ENCODE measurements around the gene TMED8.
A peak's percentile ranks its signal among the peaks of the same experiment; 100 is the strongest.

Gene TMED8

DNA sequence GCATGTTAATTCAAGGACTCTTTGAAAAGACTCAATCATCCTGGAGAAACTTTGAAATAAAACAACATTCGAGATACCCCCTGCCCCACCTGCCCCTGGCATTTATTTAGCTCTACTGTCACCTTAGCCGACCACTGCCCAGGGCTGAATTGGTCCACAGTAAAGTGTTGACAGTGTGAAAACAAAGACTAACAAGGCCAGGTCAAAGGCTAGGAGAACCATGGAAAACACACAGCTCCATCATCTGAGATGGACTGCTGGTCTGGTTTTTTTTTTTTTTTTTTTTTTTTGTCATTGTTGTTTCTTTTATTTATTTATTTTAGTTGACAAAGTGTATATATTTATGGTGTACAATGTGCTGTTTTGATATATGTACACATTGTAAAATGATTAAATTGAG lies 30.4 kb downstream of the TMED8 start:
- TF ChIP-seq, protein P1, sequence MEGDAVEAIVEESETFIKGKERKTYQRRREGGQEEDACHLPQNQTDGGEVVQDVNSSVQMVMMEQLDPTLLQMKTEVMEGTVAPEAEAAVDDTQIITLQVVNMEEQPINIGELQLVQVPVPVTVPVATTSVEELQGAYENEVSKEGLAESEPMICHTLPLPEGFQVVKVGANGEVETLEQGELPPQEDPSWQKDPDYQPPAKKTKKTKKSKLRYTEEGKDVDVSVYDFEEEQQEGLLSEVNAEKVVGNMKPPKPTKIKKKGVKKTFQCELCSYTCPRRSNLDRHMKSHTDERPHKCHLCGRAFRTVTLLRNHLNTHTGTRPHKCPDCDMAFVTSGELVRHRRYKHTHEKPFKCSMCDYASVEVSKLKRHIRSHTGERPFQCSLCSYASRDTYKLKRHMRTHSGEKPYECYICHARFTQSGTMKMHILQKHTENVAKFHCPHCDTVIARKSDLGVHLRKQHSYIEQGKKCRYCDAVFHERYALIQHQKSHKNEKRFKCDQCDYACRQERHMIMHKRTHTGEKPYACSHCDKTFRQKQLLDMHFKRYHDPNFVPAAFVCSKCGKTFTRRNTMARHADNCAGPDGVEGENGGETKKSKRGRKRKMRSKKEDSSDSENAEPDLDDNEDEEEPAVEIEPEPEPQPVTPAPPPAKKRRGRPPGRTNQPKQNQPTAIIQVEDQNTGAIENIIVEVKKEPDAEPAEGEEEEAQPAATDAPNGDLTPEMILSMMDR (IDR thresholded peaks at IDR 0.05; ENCODE audit: low read depth, low read length): no peak
- no peak for DNase-seq (ENCODE audit: low read depth, low spot score)
- in situ Hi-C loops (cut with HindIII; ENCODE audit: low sequenced_read_pairs): no loop called here
- no peak overlapping the region for H3K4me3 ChIP-seq (ENCODE audit: low read depth, low read length)

DNA sequence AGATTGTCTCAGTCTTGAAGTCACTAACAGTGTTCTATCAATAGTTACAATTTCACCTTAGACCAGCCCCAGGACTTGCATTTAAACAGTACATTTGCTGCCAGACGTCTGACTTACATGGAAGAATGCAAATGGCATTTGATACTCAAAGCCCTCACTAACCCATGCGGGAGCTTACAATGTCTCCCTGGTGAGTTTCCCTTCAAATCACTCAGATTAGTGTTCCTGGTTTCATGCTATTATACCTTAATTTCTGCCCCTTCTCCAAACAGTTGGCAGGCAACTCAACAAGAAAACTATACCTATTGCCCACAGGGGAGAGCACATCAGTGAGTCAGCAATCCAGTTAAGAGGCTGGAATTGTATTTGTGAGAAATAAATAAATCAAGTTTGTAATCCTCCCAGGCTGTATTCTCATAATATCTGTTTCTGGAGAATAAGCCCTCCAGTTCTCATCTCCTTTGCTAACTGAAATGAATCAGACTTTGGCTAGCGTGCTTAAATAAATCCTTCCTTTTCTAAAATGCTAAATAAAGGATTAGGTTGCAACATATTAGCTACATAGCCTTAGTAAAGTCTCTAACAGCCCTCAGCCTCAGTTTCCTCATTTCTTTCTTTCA lies 32.4 kb downstream of the TMED8 start:
- H3K4me3 ChIP-seq (ENCODE audit: low read depth, low read length): no peak overlapping the region
- TF ChIP-seq, protein P1 (IDR thresholded peaks at IDR 0.05; ENCODE audit: low read depth, low read length): no peak
- peak; percentile 3 for DNase-seq (ENCODE audit: low read depth, low spot score)
- in situ Hi-C loops (cut with HindIII; ENCODE audit: low sequenced_read_pairs): no loop called here

DNA sequence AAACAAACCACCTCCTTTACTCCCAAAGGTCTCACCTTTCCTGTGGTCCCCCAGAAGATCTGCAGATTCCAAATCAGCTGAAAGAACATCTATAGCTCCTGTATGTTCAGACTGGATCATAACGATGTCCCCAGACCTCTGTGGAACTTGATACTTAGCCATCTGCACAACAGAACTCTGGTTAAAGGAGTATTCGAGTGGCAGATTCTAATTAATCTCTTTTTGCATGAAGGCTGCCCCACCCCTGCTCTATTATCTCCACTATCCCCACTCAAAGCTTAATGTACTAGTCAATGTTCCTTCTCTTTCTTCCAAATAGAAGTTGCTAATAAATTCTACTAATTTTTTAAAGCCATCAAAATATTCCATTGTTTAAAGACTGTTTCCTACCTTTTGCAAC lies 33.2 kb downstream of the TMED8 start:
- TF ChIP-seq, protein P1 (IDR thresholded peaks at IDR 0.05; ENCODE audit: low read depth, low read length): no peak
- no peak overlapping the region for H3K4me3 ChIP-seq (ENCODE audit: low read depth, low read length)
- no peak for DNase-seq (ENCODE audit: low read depth, low spot score)
- in situ Hi-C loops (cut with HindIII; ENCODE audit: low sequenced_read_pairs): no loop called here

DNA sequence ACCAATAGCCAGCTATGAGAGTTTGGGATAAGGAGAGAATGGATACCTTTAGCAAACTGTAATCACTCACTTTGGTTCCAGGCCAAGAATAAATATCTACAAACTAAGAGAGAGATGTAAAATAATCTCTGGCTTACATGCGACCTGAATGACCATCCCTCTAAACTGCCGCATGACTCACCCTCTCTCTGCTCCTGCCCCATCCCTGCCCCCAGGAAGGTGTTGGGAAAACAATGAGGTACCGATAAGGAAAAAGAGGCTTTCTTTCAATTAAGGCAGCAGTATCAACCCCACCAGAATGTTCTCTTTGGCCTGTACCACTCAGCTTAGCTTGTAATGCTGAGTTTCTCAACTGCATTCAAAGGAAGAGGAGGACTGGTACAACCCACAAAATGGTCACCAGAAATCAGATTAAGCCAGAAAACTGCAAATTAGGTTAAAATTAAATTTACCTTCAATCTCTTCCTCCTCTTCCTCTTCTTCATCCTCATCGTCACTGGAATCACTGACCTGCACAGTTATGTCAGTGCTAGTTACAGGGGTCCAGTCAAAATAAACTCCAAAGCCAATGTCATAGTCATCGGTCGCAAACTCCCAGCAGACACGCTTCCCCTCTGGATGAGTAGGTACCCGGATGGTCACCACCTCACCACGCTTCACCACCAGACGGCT lies 34.0 kb downstream of the TMED8 start:
- H3K4me3 ChIP-seq (ENCODE audit: low read depth, low read length): no peak overlapping the region
- in situ Hi-C loops (cut with HindIII; ENCODE audit: low sequenced_read_pairs): no loop called here
- TF ChIP-seq, protein P1 (IDR thresholded peaks at IDR 0.05; ENCODE audit: low read depth, low read length): no peak
- no peak for DNase-seq (ENCODE audit: low read depth, low spot score)

DNA sequence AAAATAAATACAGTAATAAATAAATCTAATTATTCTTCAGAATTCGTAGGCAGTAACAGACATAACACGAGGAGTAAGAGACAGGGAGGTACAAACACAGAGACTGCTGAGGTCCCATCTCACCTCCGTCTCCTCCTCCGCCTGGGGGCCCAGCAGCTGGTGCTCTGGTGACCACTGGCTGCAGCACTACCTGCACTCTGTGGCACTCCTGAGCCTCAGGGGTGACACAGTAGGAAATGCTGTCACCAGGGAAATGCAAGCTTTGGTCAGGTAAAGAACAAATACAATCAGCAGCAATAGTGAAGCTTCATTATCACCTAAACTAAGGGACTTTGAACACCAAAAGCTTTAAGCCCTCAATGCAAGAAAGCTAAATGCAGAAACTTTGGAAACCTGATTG lies 36.5 kb downstream of the TMED8 start:
- in situ Hi-C loops (cut with HindIII; ENCODE audit: low sequenced_read_pairs): no loop called here
- no peak for DNase-seq (ENCODE audit: low read depth, low spot score)
- no peak overlapping the region for H3K4me3 ChIP-seq (ENCODE audit: low read depth, low read length)
- TF ChIP-seq, protein P1 (IDR thresholded peaks at IDR 0.05; ENCODE audit: low read depth, low read length): no peak

DNA sequence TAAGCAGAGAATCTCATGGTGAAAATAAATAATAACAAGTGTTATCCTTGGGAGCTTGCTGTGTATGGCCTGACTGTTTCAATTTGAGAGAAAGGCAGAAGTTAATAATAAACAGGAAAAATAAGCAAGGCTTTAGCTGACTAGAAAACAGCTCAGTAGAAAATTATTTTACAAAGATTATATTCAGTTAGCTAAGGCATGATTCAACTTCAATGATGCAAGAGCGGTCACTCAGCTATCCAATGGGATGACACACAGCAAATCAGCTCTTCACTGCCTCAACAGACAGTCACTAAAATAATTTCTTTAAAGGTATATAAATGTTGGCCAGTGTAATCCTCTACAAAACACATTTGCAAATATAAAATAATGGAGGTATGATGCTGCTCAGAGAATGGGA lies 37.5 kb downstream of the TMED8 start:
- no peak overlapping the region for H3K4me3 ChIP-seq (ENCODE audit: low read depth, low read length)
- in situ Hi-C loops (cut with HindIII; ENCODE audit: low sequenced_read_pairs): no loop called here
- no peak for DNase-seq (ENCODE audit: low read depth, low spot score)
- TF ChIP-seq, protein P1 (IDR thresholded peaks at IDR 0.05; ENCODE audit: low read depth, low read length): no peak
